Liver (tissue), 9 donors: ENCODE measurements around the gene INSYN1. TPM values are rescaled to one million over a fixed set of nuclear protein-coding genes. Genes with fewer than 3 reads are reported as not detected.

Experiments used
- DNase-seq: peaks from one replicate; pipeline ENCODE4 v3.0.0-alpha.2; 2017; ENCODE audit warnings: low spot score
- H3K27ac ChIP-seq, 2 donors: one replicate each; pipeline ENCODE4 v1.7.0; 2013; ENCODE audit warnings: inconsistent platforms in 2 of 2, low read length in 2 of 2, control low read depth in 1 of 2, low read depth in 1 of 2, mild to moderate bottlenecking in 1 of 2
- H3K27me3 ChIP-seq, 4 donors: one replicate each; pipeline versions ENCODE4 v1.6.1 to v1.7.0; 2013; ENCODE audit warnings: low read length in 3 of 4, inconsistent platforms in 1 of 4, mild to moderate bottlenecking in 1 of 4, moderate library complexity in 1 of 4; ENCODE audit not compliant: control insufficient read depth in 4 of 4, insufficient read depth in 4 of 4
- H3K36me3 ChIP-seq, 4 donors: one replicate each; pipeline versions ENCODE4 v1.6.1 to v1.7.0; 2013; ENCODE audit warnings: low read length in 3 of 4, mild to moderate bottlenecking in 3 of 4, low read depth in 1 of 4, moderate library complexity in 1 of 4; ENCODE audit not compliant: control insufficient read depth in 4 of 4, insufficient read depth in 3 of 4
- H3K4me1 ChIP-seq, 4 donors: one replicate each; pipeline versions ENCODE4 v1.6.1 to v1.7.0; 2013; ENCODE audit warnings: low read length in 3 of 4, mild to moderate bottlenecking in 3 of 4, moderate library complexity in 1 of 4; ENCODE audit not compliant: control insufficient read depth in 4 of 4, insufficient read depth in 4 of 4
- H3K4me3 ChIP-seq, 3 donors: one replicate each; pipeline versions ENCODE4 v1.6.1 to v1.7.0; 2013; ENCODE audit warnings: low read length in 3 of 3, control low read depth in 1 of 3, low read depth in 1 of 3, mild to moderate bottlenecking in 1 of 3
- H3K9ac ChIP-seq, 2 donors: one replicate each; pipeline ENCODE4 v1.7.0; 2013; ENCODE audit warnings: low read length in 2 of 2, mild to moderate bottlenecking in 2 of 2, moderate library complexity in 2 of 2, control low read depth in 1 of 2, low read depth in 1 of 2
- H3K9me3 ChIP-seq, 4 donors: one replicate each; pipeline versions ENCODE4 v1.6.1 to v1.7.0; 2013; ENCODE audit warnings: low read length in 3 of 4; ENCODE audit not compliant: control insufficient read depth in 4 of 4
- EGR1 ChIP-seq, 2 donors: IDR thresholded peaks; 2 replicates each; pipeline ENCODE4 v1.6.1; 2016 to 2018; ENCODE audit warnings: antibody characterized with exemption in 2 of 2, low read depth in 2 of 2
- FOXA1 ChIP-seq: IDR thresholded peaks from 2 replicates; pipeline ENCODE4 v1.6.1; 2016; ENCODE audit warnings: antibody characterized with exemption
- FOXA2 ChIP-seq: IDR thresholded peaks from 2 replicates; pipeline ENCODE4 v1.6.1; 2016; ENCODE audit warnings: antibody characterized with exemption
- GABPA ChIP-seq, 2 donors: IDR thresholded peaks in 1 of 2; conservative IDR thresholded peaks in 1 of 2; 2 replicates each; pipeline ENCODE4 v1.6.1; 2016; ENCODE audit warnings: antibody characterized with exemption in 2 of 2, mild to moderate bottlenecking in 1 of 2, moderate library complexity in 1 of 2
- HNF4A ChIP-seq, 2 donors: conservative IDR thresholded peaks; 2 replicates each; pipeline ENCODE4 v1.6.1; 2016; ENCODE audit warnings: antibody characterized with exemption in 2 of 2, mild to moderate bottlenecking in 2 of 2
- HNF4G ChIP-seq: IDR thresholded peaks from 2 replicates; pipeline ENCODE4 v1.6.1; 2016; ENCODE audit warnings: antibody characterized with exemption
- JUND ChIP-seq, 2 donors: IDR thresholded peaks; 2 replicates each; pipeline ENCODE4 v1.6.1; 2016; ENCODE audit warnings: antibody characterized with exemption in 2 of 2
- NR2F2 ChIP-seq: IDR thresholded peaks from 2 replicates; pipeline ENCODE4 v1.6.1; 2016; ENCODE audit warnings: antibody characterized with exemption
- RAD21 ChIP-seq, 2 donors: IDR thresholded peaks; 2 replicates each; pipeline ENCODE4 v1.6.1; 2016; ENCODE audit warnings: antibody characterized with exemption in 2 of 2, mild to moderate bottlenecking in 2 of 2
- RXRA ChIP-seq, 2 donors: IDR thresholded peaks; 2 replicates each; pipeline ENCODE4 v1.6.1; 2017 to 2018; ENCODE audit warnings: antibody characterized with exemption in 2 of 2, mild to moderate bottlenecking in 1 of 2
- SP1 ChIP-seq: IDR thresholded peaks from 2 replicates; pipeline ENCODE4 v1.6.1; 2018; ENCODE audit warnings: antibody characterized with exemption, mild to moderate bottlenecking
- TAF1 ChIP-seq: conservative IDR thresholded peaks from 2 replicates; pipeline ENCODE4 v1.6.1; 2016; ENCODE audit warnings: antibody characterized with exemption, mild to moderate bottlenecking
- YY1 ChIP-seq: IDR thresholded peaks from 2 replicates; pipeline ENCODE4 v1.6.1; 2016; ENCODE audit warnings: antibody characterized with exemption, mild to moderate bottlenecking
- WGBS: extraction: QIAGEN DNeasy Blood & Tissue Kit; methylation state at CpG from one replicate; pipeline ENCODE4 v1.1.7; 2013; 5-methylcytosine and 5-hydroxymethylcytosine counted together
- polyA plus RNA-seq, 2 donors: library from polyadenylated mRNA; stranded (reverse) in 1 of 2; unstranded in 1 of 2; fragments of 200-250 nt in 1 of 2; fragments of >200 nt in 1 of 2; fragmentation: Nextera tagmentation in 1 of 2; extraction: Ambion mirVana in 1 of 2; gene quantifications; one replicate each; pipeline versions ENCODE4 v1.2.1 to v1.2.3, GENCODE V29; 2013 to 2015
- total RNA-seq, 2 donors: library from RNA; depleted of rRNA; stranded (reverse); fragments of >200 nt; gene quantifications; one replicate each; pipeline ENCODE4 v1.2.3, GENCODE V29; 2014
- TF ChIP-seq, protein P1 (sequence below): fragments of 150-350 bp; IDR thresholded peaks from 2 replicates; pipeline ENCODE4 v1.5.1; 2017; ENCODE audit warnings: improper control_type of control experiment, low read depth, low read length; ENCODE audit not compliant: missing input control
- TF ChIP-seq, protein P2 (sequence below): IDR thresholded peaks from 2 replicates; pipeline ENCODE4 v1.6.1; 2016; ENCODE audit warnings: antibody characterized with exemption, mild to moderate bottlenecking
- TF ChIP-seq, protein P3 (sequence below): IDR thresholded peaks from 2 replicates; pipeline ENCODE4 v1.6.1; 2016; ENCODE audit warnings: antibody characterized with exemption
- TF ChIP-seq, protein P4 (sequence below): IDR thresholded peaks from 2 replicates; pipeline ENCODE4 v1.6.1; 2016; ENCODE audit warnings: antibody characterized with exemption
- TF ChIP-seq, protein P5 (sequence below): IDR thresholded peaks from 2 replicates; pipeline ENCODE4 v1.6.1; 2016; ENCODE audit warnings: antibody characterized with exemption
- donor health status: healthy.
- donor health status: healthy.
- donor health status: healthy.
- donor health status: healthy.
- donor health status: healthy.

The INSYN1 gene
- total and polyA plus RNA-seq, 4 donors, result 0.16 to 0.37 (median 0.25) TPM; not detected in 1

DNA sequence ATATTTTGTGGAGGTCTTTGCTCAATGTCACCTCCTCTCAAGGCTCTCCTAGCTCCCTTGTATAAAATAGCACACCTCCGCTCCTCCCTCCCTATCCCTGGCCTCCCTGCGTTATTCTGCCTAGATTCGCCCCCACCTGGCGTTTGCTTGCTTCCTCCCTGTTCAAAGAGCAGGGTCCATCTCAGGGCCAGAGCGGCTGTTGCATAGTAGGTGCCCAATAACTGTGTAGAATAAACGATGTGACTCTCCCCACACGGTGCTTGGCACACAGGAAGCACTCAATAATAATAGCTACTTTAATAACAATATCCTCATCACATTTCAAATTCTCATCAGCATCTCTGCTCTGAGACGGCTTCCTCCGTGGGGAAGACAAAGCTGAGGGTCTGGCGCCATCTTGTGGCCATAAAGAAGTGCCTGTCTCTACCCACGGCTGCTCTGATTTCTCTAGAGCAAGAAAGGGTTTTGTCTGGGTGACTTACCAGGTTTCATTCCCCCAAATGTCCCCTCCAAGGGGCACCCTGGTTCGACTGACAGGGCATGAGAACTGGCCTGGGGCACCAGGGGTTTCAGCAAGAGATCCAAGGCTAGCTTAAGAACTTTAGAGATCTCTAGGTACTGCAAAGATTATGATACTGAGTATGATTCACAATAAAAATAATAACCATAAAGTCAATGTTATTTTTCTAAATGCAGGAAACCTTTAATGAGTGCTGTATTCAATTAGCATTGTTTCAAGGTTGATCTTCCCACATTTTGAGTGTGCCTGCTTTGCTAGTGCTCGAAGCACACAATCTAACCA lies 52.9 kb downstream of the INSYN1 start:
- TF ChIP-seq RXRA (IDR thresholded peaks at IDR 0.05), result no peak
- peak; percentile 98 to 99 for TF ChIP-seq RAD21 (IDR thresholded peaks at IDR 0.05)
- no peak for TF ChIP-seq HNF4G
- TF ChIP-seq, protein P1, sequence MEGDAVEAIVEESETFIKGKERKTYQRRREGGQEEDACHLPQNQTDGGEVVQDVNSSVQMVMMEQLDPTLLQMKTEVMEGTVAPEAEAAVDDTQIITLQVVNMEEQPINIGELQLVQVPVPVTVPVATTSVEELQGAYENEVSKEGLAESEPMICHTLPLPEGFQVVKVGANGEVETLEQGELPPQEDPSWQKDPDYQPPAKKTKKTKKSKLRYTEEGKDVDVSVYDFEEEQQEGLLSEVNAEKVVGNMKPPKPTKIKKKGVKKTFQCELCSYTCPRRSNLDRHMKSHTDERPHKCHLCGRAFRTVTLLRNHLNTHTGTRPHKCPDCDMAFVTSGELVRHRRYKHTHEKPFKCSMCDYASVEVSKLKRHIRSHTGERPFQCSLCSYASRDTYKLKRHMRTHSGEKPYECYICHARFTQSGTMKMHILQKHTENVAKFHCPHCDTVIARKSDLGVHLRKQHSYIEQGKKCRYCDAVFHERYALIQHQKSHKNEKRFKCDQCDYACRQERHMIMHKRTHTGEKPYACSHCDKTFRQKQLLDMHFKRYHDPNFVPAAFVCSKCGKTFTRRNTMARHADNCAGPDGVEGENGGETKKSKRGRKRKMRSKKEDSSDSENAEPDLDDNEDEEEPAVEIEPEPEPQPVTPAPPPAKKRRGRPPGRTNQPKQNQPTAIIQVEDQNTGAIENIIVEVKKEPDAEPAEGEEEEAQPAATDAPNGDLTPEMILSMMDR, result peak; percentile 95
- peaks cover 0 to 21% (median 4%) of the 10 kb centered on the region in 4 donors for H3K36me3 ChIP-seq
- H3K27me3 ChIP-seq, result no peaks in the 10 kb centered on the region
- no peak overlapping the region for H3K9ac ChIP-seq
- no peak overlapping the region for H3K27ac ChIP-seq
- no peak overlapping the region for H3K4me3 ChIP-seq
- DNase-seq, result peak; percentile 74
- WGBS, result 31% methylated on average over 13 of the region's 13 CpGs
- peaks cover 1 to 10% (median 7%) of the 10 kb centered on the region in 4 donors for H3K4me1 ChIP-seq
- H3K9me3 ChIP-seq, result no peaks in the 10 kb centered on the region

DNA sequence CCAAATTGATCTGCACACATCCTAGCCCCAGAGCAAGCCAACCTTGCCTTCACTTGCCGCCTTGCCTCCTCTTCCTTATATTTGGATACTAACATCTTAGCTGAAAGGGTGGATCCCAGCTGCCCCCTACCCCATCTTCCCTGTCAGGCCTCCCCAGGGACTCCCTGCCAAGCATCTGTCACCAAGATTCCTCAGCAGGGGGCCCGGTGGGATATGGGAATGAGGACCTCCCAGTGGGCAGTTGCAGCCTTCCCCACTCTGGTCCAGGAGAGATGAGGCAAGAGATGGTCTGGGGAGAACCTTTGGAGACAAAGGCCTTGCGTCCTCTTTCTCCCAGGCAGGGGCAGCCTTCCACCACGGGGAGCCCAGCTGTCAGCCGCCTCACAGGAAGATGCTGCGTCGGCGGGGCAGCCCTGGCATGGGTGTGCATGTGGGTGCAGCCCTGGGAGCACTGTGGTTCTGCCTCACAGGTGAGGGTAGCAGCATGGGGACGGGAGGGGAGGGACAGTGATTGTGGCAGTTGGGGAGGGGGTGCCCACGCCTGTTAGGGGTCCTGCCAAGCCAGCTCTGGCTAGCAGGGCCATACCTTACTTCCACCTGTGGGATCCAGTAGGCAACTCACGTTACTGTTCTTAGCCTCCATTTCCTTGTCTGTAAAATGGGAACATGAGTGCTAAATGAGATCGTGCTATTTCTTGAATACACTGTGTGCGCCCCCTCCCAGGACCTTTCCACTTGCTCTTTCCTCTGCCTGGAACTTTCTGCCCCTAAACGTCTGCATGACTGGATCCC lies 53.7 kb downstream of the INSYN1 start:
- Histone ChIP-seq H3K27ac (no peak overlapping the region), H3K27me3 (no peaks in the 10 kb centered on the region), H3K4me1 (peaks cover 3 to 17% (median 12%) of the 10 kb centered on the region in 4 donors), H3K36me3 (peaks cover 0 to 17% (median 2%) of the 10 kb centered on the region in 4 donors), H3K9ac (no peak overlapping the region), H3K9me3 (no peaks in the 10 kb centered on the region), H3K4me3 (no peak overlapping the region)
- 89% methylated on average over 14 of the region's 14 CpGs for WGBS
- no peak for TF ChIP-seq TAF1
- TF ChIP-seq JUND (IDR thresholded peaks at IDR 0.05), result no peak
- TF ChIP-seq YY1, result no peak
- TF ChIP-seq NR2F2, result no peak
- TF ChIP-seq FOXA2, result no peak
- TF ChIP-seq, protein P2, sequence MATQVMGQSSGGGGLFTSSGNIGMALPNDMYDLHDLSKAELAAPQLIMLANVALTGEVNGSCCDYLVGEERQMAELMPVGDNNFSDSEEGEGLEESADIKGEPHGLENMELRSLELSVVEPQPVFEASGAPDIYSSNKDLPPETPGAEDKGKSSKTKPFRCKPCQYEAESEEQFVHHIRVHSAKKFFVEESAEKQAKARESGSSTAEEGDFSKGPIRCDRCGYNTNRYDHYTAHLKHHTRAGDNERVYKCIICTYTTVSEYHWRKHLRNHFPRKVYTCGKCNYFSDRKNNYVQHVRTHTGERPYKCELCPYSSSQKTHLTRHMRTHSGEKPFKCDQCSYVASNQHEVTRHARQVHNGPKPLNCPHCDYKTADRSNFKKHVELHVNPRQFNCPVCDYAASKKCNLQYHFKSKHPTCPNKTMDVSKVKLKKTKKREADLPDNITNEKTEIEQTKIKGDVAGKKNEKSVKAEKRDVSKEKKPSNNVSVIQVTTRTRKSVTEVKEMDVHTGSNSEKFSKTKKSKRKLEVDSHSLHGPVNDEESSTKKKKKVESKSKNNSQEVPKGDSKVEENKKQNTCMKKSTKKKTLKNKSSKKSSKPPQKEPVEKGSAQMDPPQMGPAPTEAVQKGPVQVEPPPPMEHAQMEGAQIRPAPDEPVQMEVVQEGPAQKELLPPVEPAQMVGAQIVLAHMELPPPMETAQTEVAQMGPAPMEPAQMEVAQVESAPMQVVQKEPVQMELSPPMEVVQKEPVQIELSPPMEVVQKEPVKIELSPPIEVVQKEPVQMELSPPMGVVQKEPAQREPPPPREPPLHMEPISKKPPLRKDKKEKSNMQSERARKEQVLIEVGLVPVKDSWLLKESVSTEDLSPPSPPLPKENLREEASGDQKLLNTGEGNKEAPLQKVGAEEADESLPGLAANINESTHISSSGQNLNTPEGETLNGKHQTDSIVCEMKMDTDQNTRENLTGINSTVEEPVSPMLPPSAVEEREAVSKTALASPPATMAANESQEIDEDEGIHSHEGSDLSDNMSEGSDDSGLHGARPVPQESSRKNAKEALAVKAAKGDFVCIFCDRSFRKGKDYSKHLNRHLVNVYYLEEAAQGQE, result no peak
- TF ChIP-seq GABPA (IDR thresholded peaks at IDR 0.05 in 1 of 2, conservative IDR thresholded peaks at IDR 0.05 in 1 of 2), result no peak
- TF ChIP-seq SP1, result no peak
- TF ChIP-seq, protein P3, sequence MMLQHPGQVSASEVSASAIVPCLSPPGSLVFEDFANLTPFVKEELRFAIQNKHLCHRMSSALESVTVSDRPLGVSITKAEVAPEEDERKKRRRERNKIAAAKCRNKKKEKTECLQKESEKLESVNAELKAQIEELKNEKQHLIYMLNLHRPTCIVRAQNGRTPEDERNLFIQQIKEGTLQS, result no peak
- TF ChIP-seq, protein P1, result no peak
- no peak for TF ChIP-seq EGR1 (IDR thresholded peaks at IDR 0.05; ENCODE audit: low read depth in 2 of 2)
- TF ChIP-seq HNF4G, result no peak
- TF ChIP-seq, protein P4, sequence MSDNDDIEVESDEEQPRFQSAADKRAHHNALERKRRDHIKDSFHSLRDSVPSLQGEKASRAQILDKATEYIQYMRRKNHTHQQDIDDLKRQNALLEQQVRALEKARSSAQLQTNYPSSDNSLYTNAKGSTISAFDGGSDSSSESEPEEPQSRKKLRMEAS, result no peak
- no peak for TF ChIP-seq RAD21 (IDR thresholded peaks at IDR 0.05)
- TF ChIP-seq RXRA (IDR thresholded peaks at IDR 0.05), result no peak
- TF ChIP-seq FOXA1, result no peak
- TF ChIP-seq, protein P5, sequence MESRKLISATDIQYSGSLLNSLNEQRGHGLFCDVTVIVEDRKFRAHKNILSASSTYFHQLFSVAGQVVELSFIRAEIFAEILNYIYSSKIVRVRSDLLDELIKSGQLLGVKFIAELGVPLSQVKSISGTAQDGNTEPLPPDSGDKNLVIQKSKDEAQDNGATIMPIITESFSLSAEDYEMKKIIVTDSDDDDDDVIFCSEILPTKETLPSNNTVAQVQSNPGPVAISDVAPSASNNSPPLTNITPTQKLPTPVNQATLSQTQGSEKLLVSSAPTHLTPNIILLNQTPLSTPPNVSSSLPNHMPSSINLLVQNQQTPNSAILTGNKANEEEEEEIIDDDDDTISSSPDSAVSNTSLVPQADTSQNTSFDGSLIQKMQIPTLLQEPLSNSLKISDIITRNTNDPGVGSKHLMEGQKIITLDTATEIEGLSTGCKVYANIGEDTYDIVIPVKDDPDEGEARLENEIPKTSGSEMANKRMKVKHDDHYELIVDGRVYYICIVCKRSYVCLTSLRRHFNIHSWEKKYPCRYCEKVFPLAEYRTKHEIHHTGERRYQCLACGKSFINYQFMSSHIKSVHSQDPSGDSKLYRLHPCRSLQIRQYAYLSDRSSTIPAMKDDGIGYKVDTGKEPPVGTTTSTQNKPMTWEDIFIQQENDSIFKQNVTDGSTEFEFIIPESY, result no peak
- TF ChIP-seq HNF4A (conservative IDR thresholded peaks at IDR 0.05), result no peak
- no peak for DNase-seq
